Regular cardiac myocyte (primary cell): ENCODE results near the gene SNAP25. TPM values are rescaled to one million over a fixed set of nuclear protein-coding genes. Genes with fewer than 3 reads are reported as not detected.

Experiments used
- total RNA-seq: library from RNA; depleted of rRNA; stranded (reverse); fragments of >200 nt; gene quantifications from 2 replicates; pipeline ENCODE4 v1.2.3, GENCODE V29; 2014

SNAP25 gene
- 0.77 and 2.8 TPM in 2 replicates for total RNA-seq

GRCh38 chr20:10218536-10219451 lies at the start of gene SNAP25:
SNAP25 (plus strand) TSS chr20:10218830; CDS start chr20:10275492, 56,662 bp downstream.

Other genes with a start within 250 kb of the SNAP25 start
- 0.96 and 2.3 TPM in 2 replicates for gene ANKEF1, start 183.8 kb upstream of the SNAP25 start, total RNA-seq
- 5.6 and 5.9 TPM in 2 replicates for gene MKKS, start 215.4 kb downstream of the SNAP25 start, total RNA-seq
- 3.9 and 4.4 TPM in 2 replicates for gene SLX4IP, start 216.5 kb downstream of the SNAP25 start, total RNA-seq